DOHH2 (cell line): ENCODE data around the gene NOP53.

Source experiments
- H3F3A ChIP-seq: fragments of 200-600 bp; sonication (generic), shearing (Covaris generic); 2 replicates; pipeline ENCODE4 v1.6.0; 2016; ENCODE audit warnings: antibody characterized with exemption, mild to moderate bottlenecking; ENCODE audit not compliant: control insufficient read depth, insufficient read depth
- H3K27ac ChIP-seq: fragments of 200-600 bp; sonication (generic); 2 replicates; pipeline ENCODE4 v1.5.1; 2014; ENCODE audit warnings: low read depth, mild to moderate bottlenecking, low read length, moderate library complexity
- H3K27me3 ChIP-seq: fragments of 200-600 bp; sonication (generic); 2 replicates; pipeline ENCODE4 v1.6.1; 2014; ENCODE audit warnings: mild to moderate bottlenecking, low read length, mixed read lengths; ENCODE audit not compliant: control insufficient read depth
- H3K36me3 ChIP-seq: fragments of 200-600 bp; sonication (generic); 2 replicates; pipeline ENCODE4 v1.6.1; 2014; ENCODE audit warnings: mild to moderate bottlenecking, low read length, moderate library complexity, mixed read lengths; ENCODE audit not compliant: control insufficient read depth
- H3K4me1 ChIP-seq: fragments of 200-600 bp; sonication (generic); 2 replicates; pipeline ENCODE4 v1.6.1; 2014; ENCODE audit warnings: mild to moderate bottlenecking, low read length, mixed read lengths; ENCODE audit not compliant: control insufficient read depth
- H3K4me2 ChIP-seq: fragments of 200-600 bp; sonication (generic); 2 replicates; pipeline ENCODE4 v1.6.0; 2014; ENCODE audit warnings: mild to moderate bottlenecking, low read length, moderate library complexity
- H3K4me3 ChIP-seq: fragments of 200-600 bp; sonication (generic); 2 replicates; pipeline ENCODE4 v1.5.1; 2014; ENCODE audit warnings: mild to moderate bottlenecking, low read length, mixed read lengths
- H3K79me2 ChIP-seq: fragments of 200-600 bp; sonication (generic); 2 replicates; pipeline ENCODE4 v1.6.1; 2014; ENCODE audit warnings: mild to moderate bottlenecking, low read length, mixed read lengths; ENCODE audit not compliant: control insufficient read depth
- H3K9me2 ChIP-seq: fragments of 200-600 bp; sonication (generic); replicated peaks from 2 replicates; pipeline ENCODE4 v1.6.1; 2014; ENCODE audit warnings: mild to moderate bottlenecking, low read length, mixed read lengths; ENCODE audit not compliant: control insufficient read depth
- H3K9me3 ChIP-seq: fragments of 200-600 bp; sonication (generic); 2 replicates; pipeline ENCODE4 v1.6.1; 2014; ENCODE audit warnings: antibody characterized with exemption, low read length, mixed read lengths; ENCODE audit not compliant: control insufficient read depth, insufficient read depth
- H4K20me1 ChIP-seq: fragments of 200-600 bp; sonication (generic); 2 replicates; pipeline ENCODE4 v1.6.0; 2014; ENCODE audit warnings: low read depth, mild to moderate bottlenecking, antibody characterized with exemption, low read length, moderate library complexity; ENCODE audit not compliant: control insufficient read depth, insufficient read depth
- EZH2phosphoT487 ChIP-seq: fragments of 200-600 bp; sonication (generic); IDR thresholded peaks from 2 replicates; pipeline ENCODE4 v1.6.1; 2017; ENCODE audit warnings: borderline replicate concordance, mild to moderate bottlenecking, antibody characterized with exemption, low read length, moderate library complexity, mixed read lengths
- TF ChIP-seq, protein P1 (sequence below): fragments of 200-600 bp; sonication (generic); IDR thresholded peaks from one replicate; pipeline ENCODE4 v1.5.1; 2014; ENCODE audit warnings: antibody characterized with exemption, mild to moderate bottlenecking, low read depth, low read length; ENCODE audit not compliant: poor library complexity, severe bottlenecking

NOP53 gene

DNA sequence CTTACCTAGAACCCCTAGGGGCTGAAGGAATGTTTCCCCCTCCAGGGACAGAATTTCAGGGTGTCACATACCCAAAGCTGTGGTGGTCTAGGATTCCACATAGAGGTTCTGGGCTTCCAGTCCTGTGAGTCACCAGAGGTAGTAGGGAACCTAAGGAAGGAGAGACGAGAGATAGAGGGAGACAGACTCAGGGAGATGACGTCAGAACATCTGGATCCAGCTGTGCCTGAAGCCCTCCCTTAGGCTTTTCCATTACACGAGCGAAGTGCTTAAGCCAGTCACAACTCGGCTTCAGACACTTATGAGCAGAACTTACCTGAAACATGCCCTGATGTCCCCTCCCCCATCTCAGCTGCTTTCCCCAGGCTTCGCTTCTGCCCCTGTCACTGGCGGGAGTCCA lies 21.3 kb downstream of the NOP53 start:
- Histone ChIP-seq H3K27ac (no peak overlapping the region), H3K9me2 (no peaks in the 10 kb centered on the region), H3K79me2 (no peaks in the 10 kb centered on the region), H3F3A (no peaks in the 10 kb centered on the region), H3K4me3 (no peak overlapping the region), H3K9me3 (no peaks in the 10 kb centered on the region), H3K36me3 (no peaks in the 10 kb centered on the region), H4K20me1 (no peaks in the 10 kb centered on the region), H3K4me1 (peaks cover 5% of the 10 kb centered on the region; the same call in 1 of the 2 replicates), H3K27me3 (no peaks in the 10 kb centered on the region; the same call in 1 of the 2 replicates), H3K4me2 (no peak overlapping the region)
- TF ChIP-seq, protein P1, sequence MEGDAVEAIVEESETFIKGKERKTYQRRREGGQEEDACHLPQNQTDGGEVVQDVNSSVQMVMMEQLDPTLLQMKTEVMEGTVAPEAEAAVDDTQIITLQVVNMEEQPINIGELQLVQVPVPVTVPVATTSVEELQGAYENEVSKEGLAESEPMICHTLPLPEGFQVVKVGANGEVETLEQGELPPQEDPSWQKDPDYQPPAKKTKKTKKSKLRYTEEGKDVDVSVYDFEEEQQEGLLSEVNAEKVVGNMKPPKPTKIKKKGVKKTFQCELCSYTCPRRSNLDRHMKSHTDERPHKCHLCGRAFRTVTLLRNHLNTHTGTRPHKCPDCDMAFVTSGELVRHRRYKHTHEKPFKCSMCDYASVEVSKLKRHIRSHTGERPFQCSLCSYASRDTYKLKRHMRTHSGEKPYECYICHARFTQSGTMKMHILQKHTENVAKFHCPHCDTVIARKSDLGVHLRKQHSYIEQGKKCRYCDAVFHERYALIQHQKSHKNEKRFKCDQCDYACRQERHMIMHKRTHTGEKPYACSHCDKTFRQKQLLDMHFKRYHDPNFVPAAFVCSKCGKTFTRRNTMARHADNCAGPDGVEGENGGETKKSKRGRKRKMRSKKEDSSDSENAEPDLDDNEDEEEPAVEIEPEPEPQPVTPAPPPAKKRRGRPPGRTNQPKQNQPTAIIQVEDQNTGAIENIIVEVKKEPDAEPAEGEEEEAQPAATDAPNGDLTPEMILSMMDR: no peak
- TF ChIP-seq EZH2phosphoT487: no peak

GRCh38 chr19:47767349-47767748 lies 22.0 kb downstream of the NOP53 start:
- H3K4me3 ChIP-seq: no peak overlapping the region
- H3F3A ChIP-seq: no peaks in the 10 kb centered on the region
- no peaks in the 10 kb centered on the region for H3K79me2 ChIP-seq
- H3K4me2 ChIP-seq: no peak overlapping the region
- TF ChIP-seq, protein P1: no peak
- no peak for TF ChIP-seq EZH2phosphoT487
- no peaks in the 10 kb centered on the region for H3K36me3 ChIP-seq
- no peaks in the 10 kb centered on the region; the same call in 1 of the 2 replicates for H3K27me3 ChIP-seq
- H3K4me1 ChIP-seq: peaks cover 5% of the 10 kb centered on the region; the same call in 1 of the 2 replicates
- H3K27ac ChIP-seq: no peak overlapping the region
- no peaks in the 10 kb centered on the region for H3K9me2 ChIP-seq
- H4K20me1 ChIP-seq: no peaks in the 10 kb centered on the region
- no peaks in the 10 kb centered on the region for H3K9me3 ChIP-seq

DNA sequence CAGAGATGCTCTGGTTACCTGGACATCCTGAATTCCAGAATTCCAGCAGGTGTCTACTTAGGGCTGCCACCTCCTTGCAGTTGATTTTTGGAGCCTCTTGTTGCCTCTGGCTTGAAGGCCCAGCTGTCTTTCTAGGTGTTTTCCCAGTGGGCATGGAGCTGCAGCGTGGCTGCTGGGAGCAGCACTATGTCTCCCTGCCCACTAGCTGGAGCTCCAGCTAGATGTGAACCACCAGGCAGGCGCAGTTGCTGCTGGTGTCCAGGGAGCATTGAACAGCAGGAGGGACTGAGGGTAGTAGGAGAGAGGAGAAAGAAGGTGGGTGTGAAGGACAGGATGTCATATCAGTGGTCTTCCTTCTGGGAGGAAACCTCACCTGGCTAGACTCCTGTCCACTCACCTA lies 23.3 kb downstream of the NOP53 start:
- Histone ChIP-seq H3K9me3 (no peaks in the 10 kb centered on the region), H3K36me3 (no peaks in the 10 kb centered on the region), H3K27me3 (no peaks in the 10 kb centered on the region; the same call in 1 of the 2 replicates)

More for the DNA sequence above, 23.3 kb downstream of the NOP53 start:
- peaks cover 5% of the 10 kb centered on the region; the same call in 1 of the 2 replicates for H3K4me1 ChIP-seq
- H3K27ac ChIP-seq: no peak overlapping the region
- no peaks in the 10 kb centered on the region for H3K9me2 ChIP-seq
- H3K4me3 ChIP-seq: no peak overlapping the region
- H3K79me2 ChIP-seq: no peaks in the 10 kb centered on the region
- TF ChIP-seq, protein P1: no peak
- no peak for TF ChIP-seq EZH2phosphoT487
- no peak overlapping the region for H3K4me2 ChIP-seq
- H4K20me1 ChIP-seq: no peaks in the 10 kb centered on the region
- no peaks in the 10 kb centered on the region for H3F3A ChIP-seq
